GM21367 (cell line): ENCODE measurements around the gene C1orf105.
"Not testable (repeated sequence)": the region's sequence is repeated elsewhere in the genome, so short reads cannot be mapped to it uniquely, and the experiment has no call there.

ENCODE experiments used
- ATAC-seq: cut with Tn5 transposase; IDR thresholded peaks from one replicate; pipeline ENCODE4 v1.9.1; 2021; ENCODE audit not compliant: unreplicated experiment

Gene C1orf105

GRCh38 chr1:172420385-172420784, at the start of gene C1orf105:
TSS of gene C1orf105 (plus strand) at chr1:172420685. CDS start at chr1:172420886, 201 bp downstream.
- no peak for ATAC-seq

DNA sequence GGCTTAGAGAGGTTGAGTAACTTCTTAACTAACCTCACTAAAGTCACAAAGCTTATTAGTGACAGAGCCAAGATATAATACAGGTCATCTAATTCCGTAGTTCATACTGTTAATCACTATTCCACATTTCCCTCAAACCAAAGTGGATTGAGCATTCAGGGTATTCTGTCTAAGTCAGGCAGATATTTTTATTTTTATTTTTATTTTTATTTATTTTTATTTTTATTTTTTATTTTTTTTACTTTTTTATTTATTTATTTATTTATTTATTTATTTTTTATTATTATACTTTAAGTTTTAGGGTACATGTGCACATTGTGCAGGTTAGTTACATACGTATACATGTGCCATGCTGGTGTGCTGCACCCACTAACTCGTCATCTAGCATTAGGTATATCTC, 48.8 kb upstream of the C1orf105 start:
- ATAC-seq: not testable (repeated sequence)

DNA sequence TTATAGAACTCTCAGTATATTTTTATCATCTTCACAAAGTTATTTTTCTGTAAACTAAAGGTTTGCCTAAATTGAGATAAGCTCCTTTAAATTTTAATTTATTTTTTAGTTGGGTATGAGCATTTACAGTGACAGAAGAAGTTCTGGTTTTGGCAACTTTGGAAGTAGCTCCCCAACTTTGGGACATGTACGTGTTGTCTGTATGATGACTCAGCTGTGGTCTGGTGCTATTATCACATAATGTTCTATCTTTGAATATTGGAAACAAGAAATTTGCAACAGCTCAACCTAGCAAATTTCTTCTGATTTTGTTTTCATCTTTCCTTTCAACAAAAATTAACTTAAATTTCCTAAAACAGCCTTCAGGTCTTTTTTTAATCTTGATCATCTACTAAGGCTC, 46.6 kb upstream of the C1orf105 start:
- no peak for ATAC-seq

DNA sequence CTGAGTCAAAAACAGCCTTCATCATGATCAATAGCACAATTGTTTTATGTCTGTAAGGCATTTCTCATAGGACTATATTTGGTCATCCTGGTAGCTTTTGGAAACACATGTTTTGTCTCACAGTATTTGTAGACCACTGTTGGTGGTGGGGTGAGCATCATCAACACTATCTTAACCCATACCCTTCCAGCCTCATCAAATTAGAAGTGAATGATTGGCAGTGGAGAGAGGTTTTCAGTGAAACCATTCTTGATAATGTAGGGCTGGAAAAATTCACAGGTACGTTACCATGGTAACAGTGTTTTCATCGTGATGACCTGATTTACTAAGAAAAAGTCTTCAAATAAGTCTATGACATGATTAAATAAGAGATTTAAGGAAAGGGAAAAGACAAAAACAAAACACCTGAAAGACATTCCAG, 45.3 kb upstream of the C1orf105 start:
- no peak for ATAC-seq

GRCh38 chr1:172376431-172376830, 44.1 kb upstream of the C1orf105 start:
- ATAC-seq: no peak

DNA sequence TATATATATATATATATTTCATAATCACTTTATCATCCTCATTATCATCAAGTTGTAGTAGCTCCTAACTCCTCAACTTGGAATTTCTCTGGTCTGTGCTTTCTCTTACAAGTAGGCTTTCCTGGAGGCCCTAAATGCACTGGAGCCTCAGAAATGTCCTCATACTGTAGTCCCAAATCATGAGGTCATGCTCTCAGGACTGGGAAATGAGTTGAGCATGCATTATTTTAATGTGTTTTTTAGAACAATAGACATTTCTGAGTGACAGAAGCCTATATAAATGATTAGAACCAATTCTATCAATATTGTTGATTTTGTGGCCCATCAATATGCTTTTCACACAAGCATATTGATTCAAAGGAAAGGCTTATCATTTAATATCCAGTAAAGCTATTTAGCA, 42.9 kb upstream of the C1orf105 start:
- no peak for ATAC-seq

- no peak for ATAC-seq
Measured at GRCh38 chr1:172378109-172378760, 42.2 kb upstream of the C1orf105 start.

DNA sequence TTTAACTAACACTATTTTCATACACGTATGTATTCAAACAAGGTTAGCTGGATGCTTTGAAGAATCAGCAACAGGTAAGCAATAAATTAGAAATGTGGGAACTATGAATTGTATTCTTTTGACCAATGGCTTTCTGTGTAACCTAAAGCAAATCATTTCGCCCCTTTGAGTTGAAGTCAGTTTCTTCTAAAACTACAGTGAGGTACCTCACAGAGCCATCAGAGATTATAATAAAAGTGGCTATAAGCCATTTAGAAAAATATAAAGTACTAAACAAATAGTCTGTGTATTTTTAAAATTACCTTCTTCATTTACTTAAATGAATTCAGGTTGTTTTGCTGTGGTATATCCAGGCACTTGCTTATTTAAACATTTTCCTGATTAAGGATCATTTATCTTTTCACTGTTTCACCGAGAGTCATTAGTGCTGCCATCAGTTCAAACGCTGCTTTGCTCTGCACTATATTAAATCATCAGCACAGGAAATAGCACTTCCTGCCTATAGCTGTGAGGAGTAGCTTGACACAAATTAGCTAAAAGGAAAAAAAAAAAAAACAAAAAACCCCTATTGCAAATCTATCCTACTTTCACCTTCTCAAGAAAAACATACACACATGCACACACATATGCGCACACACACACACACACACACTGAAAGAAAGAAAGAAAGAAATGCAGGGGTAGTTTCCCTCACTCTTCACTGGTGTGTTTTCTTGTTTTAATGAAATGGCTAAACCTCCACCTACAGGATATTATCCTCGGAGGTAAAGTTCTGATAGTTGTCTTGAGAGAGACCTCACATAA, 39.8 kb upstream of the C1orf105 start:
- peak; percentile 84 for ATAC-seq

GRCh38 chr1:172381946-172382345, 38.5 kb upstream of the C1orf105 start:
- ATAC-seq: no peak

DNA sequence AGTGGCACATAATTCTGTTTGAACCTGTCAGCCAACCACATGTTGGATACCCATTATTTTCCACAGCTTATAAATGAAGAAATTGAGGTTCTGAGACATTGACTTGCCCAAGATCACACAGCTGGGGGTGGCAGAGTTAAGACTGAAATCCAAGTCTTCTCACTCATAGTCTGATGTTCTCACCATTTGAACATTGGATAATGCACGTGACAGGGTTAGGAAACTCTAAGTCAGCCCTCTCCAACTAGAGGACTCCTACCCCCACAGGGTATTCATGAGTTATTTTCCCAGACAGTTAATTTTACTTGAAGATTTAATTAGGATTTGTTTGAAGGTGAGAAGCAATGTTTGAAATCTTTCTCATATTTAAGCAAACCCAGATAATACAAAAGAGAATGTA, 38.1 kb upstream of the C1orf105 start:
- no peak for ATAC-seq

DNA sequence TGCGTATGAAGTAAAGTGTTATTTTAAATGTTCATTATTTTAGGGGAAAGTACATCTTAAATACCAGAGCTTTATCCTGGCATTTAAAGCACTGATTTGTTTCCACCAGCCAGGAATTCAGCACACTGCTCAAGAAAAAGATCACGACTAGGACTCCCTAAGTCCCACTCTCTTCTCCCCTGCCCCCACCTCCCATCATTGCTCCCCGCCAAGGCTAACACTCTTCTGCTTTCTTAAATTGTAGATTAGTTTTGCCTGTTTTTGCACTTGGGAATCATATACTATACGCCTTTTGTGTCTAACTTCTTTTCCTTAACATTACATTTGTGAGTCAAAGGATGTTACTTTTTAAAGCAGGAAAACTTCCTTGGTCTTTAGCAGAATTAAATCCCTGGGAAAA, 37.5 kb upstream of the C1orf105 start:
- ATAC-seq: no peak

DNA sequence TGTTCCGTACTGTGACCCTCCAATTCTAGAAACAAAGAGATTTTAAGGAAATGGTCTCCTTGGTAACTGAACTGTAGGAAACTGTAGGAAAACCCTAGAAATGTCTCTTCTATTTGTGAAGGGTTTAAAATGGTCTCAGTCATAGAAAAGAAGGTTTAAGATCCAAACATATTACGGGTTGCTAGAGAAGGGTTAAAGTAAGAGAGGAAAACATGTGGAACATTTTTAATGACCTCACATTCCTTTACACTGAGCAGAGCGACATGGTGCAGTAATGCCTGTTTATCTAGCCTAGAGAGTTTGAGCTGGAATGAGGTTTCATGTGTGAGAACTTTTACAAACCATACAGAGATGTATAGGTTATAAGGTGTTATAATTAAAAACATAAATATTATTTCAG, 36.9 kb upstream of the C1orf105 start:
- ATAC-seq: no peak

GRCh38 chr1:172384656-172385055, 35.8 kb upstream of the C1orf105 start:
- no peak for ATAC-seq

GRCh38 chr1:172386046-172386445, 34.4 kb upstream of the C1orf105 start:
- no peak for ATAC-seq

- no peak for ATAC-seq
Measured at GRCh38 chr1:172388490-172388889, 32.0 kb upstream of the C1orf105 start.

DNA sequence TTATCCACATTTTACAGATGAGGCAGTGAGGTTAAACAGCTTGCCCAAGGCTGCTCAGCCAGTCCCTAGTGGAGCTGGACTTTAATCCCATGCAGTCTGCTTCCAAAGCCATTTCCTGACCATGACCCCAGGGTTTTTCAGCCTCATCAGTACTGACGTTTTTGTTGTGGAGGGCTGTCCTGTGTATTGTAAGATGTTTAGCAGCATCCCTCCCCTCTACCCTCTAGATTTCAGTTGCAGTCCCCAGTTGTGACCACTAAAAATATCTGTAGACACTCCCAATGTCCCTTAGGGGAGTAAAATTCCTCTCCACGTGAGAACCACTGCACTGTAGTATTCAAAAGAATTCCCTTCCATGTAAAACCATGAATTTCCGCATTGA, 30.2 kb upstream of the C1orf105 start:
- ATAC-seq: no peak

- peak; percentile 55 for ATAC-seq
Measured at GRCh38 chr1:172390683-172391551, 29.6 kb upstream of the C1orf105 start.

DNA sequence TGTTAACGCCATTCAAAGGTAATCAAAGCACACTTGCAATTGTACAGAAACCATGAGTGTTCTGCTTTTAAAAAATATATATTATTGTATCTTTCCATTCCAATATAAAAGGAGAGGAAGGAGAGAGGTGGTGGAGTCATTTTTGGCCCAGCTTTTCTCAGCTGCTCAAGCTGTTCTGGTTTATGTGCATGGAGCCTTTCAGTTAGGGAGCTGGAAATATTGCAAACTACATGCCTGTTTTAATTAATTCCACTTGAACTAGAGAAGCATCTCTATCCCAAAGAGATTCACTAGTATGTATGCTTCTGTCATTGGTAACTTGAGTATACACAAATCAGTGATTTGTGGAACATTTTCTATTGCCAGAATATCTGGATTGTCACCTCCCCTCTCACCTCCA, 28.5 kb upstream of the C1orf105 start:
- no peak for ATAC-seq

DNA sequence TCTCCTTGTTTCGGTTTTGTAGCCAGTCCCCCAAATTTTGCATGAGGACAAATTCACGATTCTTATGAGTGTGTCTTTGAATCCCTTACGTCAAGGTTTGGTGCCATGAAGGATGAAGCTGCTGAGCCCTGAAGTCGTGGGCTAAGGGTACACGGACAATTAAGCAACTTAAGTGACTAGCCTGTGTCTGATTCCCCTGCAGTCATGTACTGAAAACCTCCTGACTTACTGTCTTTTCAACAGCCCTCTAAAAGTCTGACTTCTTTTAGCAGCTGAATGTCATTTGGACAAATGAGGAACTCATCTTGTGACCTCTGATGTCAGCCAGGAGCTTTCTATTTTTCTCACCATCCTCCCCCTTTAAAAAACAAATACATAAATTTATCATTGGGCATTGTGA, 27.1 kb upstream of the C1orf105 start:
- no peak for ATAC-seq

GRCh38 chr1:172394141-172394751, 26.2 kb upstream of the C1orf105 start:
- peak; percentile 73 for ATAC-seq

GRCh38 chr1:172394811-172395210, 25.7 kb upstream of the C1orf105 start:
- no peak for ATAC-seq
